Left ventricle myocardium superior (tissue), 1 donor: ENCODE measurements around the gene PARVA. TPM values are rescaled to one million over a fixed set of nuclear protein-coding genes. Genes with fewer than 3 reads are reported as not detected.

Source experiments
- ATAC-seq: fragments of 200-7000 bp; cut with Tn5 transposase; one replicate; pipeline ENCODE4 v1.9.1; 2020; ENCODE audit warnings: mild to moderate bottlenecking, moderate library complexity
- DNase-seq: peaks from one replicate; pipeline ENCODE4 v3.0.0-alpha.2; 2020
- intact Hi-C: fragments of 100-400 bp; cut with micrococcal nuclease; formaldehyde crosslinking; loops from one replicate; pipeline ENCODE4 v1.11.0; 2022
- total RNA-seq: library from RNA; stranded (reverse); fragmentation: NEBNext Ultra II Directional; extraction: Animal tissue kit (Norgen Biotek cat#: 25700); gene quantifications from one replicate; pipeline ENCODE4 v1.2.1, GENCODE V29; 2021
- donor health status: DM: no; HTN: yes; CAD: no; lungs with severe emphysema.

The PARVA gene
- total RNA-seq, 1 donor from 2014 or later, result 56.4 TPM

DNA sequence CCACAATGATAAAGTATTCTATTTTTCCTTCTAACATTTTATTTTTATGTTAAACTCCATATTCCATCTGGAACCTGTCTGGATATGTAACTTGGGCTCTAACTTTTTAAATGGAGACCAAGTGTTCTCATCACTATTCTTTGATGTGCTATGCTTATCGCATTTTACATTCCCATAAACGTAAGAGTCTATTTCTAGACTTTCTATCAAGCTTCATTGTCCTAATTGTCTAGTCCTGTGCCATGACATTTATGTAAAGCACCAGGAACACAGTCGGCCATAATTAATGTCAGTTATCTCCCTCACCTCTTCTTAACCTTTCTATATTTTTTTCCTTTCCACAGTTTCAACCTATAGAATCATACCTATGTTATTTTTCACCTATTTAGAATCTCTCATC lies 183.0 kb downstream of the PARVA start:
- peak; percentile 67 for ATAC-seq
- no peak for DNase-seq
- intact Hi-C loops, result no loop called here

DNA sequence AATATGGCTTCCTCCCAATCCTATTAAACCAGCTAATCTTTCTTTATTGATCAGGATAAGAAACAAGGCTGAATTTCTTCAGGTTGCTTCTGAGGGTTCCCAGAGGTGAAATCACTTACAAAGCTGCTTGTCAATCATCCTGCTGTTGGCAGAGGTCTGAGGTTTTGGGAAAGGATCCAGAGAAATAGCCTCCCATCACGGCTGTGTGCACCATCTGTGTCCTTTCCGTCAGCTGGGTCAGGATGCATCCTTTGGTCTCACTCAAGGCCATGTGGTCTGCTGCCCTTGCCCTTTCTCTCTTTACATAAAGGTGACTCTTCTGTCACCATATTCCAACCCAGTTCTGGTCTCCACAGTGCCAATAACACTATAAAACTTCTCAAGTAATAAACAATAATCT lies 183.5 kb downstream of the PARVA start:
- DNase-seq (no peak), ATAC-seq (peak; percentile 46)
- intact Hi-C loops, result no loop called here

DNA sequence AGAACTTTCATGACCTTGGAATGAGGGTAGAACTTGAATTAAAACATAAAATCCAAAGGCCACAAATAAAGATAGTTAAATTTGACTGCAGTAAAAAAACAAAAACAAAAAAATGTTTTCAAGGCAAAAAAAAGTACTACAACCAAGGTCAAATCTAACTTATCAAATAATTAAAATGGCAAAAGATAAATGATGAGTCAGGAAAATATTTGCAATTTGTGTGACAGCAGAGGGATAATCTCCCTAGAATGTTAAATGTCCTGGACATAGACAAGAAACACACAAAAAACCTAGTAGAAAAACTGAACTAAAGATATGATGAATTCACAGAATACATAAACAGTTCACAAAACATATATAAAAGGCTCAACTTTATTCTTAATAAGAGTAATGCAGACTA lies 186.6 kb downstream of the PARVA start:
- ATAC-seq (no peak), DNase-seq (no peak)
- intact Hi-C loops, result no loop called here

DNA sequence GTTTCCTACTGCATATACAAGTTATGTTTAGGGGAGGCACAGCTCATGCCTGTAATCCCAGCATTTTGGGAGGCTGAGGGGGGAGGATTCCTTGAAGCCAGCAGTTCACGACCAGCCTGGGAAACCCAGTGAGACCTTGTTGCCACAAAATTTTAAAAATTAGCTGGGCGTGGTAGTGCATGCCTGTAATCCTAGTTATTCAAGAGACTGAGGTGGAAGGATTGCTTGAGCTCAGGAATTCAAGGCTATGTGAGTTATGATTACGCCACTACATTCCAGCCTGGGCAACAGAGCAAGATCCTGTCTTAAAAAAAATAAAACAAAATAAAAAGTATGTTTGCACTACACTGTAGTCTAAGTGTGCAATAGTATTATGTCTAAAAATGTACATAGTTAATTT lies 188.0 kb downstream of the PARVA start:
- intact Hi-C loops, result no loop called here
- DNase-seq, result no peak
- no peak for ATAC-seq

DNA sequence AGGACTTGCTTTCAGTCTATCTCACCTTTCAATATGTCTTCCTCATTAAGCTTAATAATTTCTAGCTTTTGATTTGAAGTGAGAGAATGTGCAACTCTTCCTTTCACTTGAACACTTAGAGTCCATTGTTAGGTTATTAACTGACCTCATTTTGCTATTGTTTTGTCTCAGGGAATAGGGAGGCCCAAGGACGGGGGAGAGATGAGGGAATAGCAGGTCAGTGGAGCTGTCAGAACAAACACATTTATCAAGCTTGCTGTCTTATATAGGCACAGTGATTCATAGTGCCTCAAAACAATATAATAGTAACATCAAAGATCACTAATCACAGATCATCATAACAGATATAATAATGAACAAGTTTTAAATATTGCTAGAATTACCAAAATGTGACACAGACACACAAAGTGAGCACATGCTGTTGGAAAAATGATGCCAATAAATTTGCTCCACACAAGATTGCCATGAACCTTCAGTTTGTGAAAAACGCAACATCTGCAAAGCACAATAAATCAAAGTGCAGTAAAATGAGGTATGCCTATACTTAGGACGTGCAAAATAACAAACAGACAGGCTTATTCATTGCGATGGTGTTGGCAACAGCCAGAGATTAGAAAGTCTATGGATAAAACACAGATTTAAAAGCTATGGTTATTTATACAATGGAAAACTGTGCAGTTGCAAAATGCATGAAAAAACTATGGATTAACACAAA lies 190.5 kb downstream of the PARVA start:
- no peak for DNase-seq
- intact Hi-C loops, result no loop called here
- ATAC-seq, result no peak

DNA sequence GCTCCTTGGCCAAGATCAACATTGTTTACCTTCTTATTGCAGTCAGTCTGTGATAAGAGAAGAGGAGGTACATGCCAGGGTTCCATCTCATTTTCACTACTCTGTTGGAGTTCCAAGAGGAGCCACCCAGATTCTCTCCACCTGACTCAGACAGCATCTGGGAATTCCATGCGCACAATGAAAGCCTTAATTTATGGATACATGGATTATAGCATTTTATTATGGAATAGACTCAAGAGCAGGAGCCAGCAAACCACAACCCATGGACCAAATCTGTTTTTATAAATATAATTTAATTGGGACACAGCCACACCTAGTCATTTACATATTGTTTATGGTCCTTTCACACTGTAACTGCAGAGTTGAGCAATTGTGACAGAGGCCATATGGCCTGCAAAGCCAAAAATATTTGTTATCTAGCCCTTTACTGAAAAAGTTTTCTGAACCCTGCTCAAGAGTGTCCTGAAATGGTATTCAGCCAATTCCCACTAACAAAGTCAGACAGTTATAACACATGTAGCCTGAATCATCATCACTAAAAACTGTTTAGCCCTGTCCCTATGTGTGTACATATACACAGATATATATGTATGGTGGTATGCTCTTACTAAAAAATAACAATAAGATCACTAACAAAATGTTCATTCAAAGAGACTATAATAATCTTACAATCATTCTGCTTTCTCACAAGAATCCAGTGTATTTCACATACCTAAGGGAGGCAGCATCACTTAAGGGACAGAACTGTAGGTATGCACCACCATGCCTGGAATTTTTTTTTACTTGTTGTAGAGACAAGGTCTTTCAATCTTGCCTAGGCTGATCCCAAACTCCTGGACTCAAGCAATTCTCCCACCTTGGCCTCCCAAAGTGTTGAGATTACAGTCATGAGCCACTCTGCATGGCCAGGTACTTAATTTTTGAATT lies 192.4 kb downstream of the PARVA start:
- intact Hi-C loops, result no loop called here
- ATAC-seq, result no peak
- no peak for DNase-seq

DNA sequence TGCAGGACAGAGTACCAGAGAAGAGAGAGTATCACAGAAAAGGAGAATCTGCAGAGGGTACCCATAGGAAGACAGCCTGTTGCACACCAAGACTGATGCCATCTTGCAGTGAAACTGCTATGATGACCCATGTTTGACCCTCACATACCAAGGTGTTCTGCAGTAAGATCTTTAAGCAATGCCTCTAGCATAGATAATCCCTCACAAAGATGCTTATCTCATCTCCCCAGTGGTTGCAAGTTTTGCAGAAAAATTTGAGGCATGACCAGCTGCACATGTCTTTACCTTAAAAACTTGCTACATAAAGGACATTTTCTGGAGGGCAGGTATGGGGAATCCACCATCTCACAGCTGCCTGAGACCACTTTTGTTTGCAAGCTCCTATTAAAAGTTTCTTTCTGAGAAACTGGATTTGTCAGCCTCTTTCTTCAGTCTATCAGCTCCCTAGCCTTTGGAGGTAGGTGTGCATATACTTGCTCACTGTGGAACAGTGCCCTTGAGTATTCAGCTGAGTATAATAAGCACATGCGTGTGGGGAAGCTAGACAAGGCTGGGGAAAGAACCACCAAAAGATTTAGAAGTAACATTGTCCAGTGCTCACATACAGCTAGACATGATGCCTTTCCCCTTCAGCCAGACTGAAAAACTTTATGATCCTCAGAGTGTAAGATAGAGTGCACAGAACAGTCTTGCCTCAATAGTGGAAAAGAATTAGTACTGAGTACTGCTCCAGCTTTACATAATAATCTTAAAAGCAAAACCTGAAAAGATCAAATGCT lies 196.5 kb downstream of the PARVA start:
- ATAC-seq (no peak), DNase-seq (no peak)
- intact Hi-C loops, result no loop called here

DNA sequence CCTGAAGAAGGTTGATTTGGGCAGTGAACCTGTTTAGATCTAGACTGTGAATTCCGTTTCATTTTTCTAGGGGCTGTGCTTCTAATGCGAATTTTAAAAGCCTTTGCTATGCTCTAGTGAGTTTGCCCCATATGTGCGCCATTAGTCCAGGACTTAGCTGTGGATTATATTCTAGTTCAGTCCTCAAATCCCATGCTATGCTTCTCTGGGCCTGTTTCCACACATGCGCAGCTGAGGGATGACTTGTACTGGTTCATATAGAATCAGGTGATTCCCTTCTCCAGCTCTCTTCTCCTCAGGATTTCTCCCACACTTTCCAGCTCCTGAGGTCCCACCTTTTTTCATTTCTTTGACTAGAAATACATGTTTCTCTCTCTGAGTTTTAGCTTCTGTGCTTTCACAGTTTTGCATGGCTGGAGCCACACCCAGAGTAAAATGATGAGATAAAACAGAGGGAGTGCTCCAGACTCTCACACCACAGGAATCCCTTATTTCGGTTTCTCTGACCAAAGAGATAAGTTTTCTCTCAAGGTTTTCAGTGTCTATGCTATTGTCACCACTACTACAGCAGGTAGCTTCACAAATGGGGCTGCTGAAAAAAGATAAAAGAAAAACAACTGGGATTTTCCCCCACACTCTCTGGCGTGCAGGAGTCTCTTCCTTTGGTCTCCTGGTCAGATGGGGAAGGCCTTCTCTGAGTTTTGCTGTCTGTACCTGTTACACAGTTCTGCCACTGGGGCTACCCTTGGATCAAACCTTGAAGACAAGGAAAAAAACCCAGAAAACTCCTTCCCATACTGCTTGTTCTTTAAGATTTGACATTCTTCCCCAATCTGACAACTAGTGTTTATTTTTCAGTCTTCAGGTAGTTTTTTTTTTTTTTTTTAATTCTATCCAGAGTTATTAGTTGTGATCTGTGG lies 200.6 kb downstream of the PARVA start:
- DNase-seq, result no peak
- no peak for ATAC-seq
- intact Hi-C loops, result no loop called here

DNA sequence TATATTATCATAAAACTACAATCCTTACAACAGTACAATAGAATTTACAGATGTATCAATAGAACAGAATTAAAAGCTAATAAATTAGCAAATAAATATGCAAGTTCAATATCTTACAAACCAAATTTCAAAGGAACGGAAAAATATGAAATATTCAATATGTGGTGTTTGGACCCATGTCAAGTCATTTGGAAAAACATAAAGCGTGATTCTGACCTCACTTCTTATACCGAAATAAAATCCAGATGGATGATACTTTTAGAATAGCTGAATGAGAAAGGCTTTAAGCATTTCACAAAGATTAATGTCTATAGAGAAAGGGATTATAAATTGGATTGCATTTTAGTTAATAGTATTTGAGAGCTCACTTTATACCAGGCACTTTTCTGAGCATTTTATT lies 204.0 kb downstream of the PARVA start:
- DNase-seq (no peak), ATAC-seq (no peak)
- intact Hi-C loops, result no loop called here

DNA sequence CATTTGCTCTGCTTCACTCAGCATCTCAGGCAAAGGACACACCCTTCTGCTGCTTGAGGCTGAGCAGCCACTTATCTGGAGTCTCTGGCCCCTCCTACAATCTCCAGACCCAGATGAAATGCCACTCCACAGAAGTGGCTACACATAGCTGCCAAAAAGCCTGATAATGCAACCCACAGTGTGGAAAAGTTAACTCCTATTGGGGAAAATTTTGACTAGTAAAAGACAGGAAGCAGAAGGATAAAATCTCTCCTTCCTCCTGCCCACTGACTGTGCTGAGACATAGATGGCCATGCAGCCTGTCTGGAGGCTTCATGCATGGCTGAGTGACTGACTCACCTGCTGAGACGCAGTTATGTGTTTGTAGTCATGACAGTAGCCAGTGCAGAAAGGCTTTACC lies 204.6 kb downstream of the PARVA start:
- peak; percentile 54 for ATAC-seq
- intact Hi-C loops, result no loop called here
- DNase-seq, result no peak
